K562 (cell line): ENCODE data around the gene CBFA2T3. TPM values are rescaled to one million over a fixed set of nuclear protein-coding genes. Genes with fewer than 3 reads are reported as not detected.

Experiments
- PTBP1 ChIP-seq: fragments of 200-400 bp; formaldehyde crosslinking; IDR thresholded peaks from 2 replicates; pipeline ENCODE4 v1.6.1; 2017; ENCODE audit warnings: low read depth, low read length
- SFPQ ChIP-seq: fragments of 200-400 bp; formaldehyde crosslinking; IDR thresholded peaks from 2 replicates; pipeline ENCODE4 v1.6.1; 2017; ENCODE audit warnings: mild to moderate bottlenecking, low read depth, low read length, moderate library complexity
- TBP ChIP-seq: optimal IDR thresholded peaks from 2 replicates; pipeline ENCODE3; 2011; ENCODE audit warnings: low read depth, low read length, improper control_type of control experiment
- TFAM ChIP-seq: fragments of 250-450 bp; sonication (Bioruptor Pico); conservative IDR thresholded peaks from 2 replicates; pipeline ENCODE4 v1.5.0; 2021; ENCODE audit warnings: mild to moderate bottlenecking, moderate library complexity
- ZBTB11 ChIP-seq, 3 experiments: fragments of 200-800 bp in 1 of 3; fragments of 250-450 bp in 1 of 3; fragments of 450-650 bp in 1 of 3; sonication (Bioruptor Pico) in 1 of 3; sonication (Bioruptor generic) in 1 of 3; formaldehyde crosslinking in 1 of 3; IDR thresholded peaks; 2 replicates each; pipeline versions ENCODE4 v1.6.1 to v1.8.0; 2016 to 2022; ENCODE audit warnings: mild to moderate bottlenecking in 2 of 3, missing genetic modification characterization in 2 of 3, missing compliant biosample characterization in 1 of 3, moderate library complexity in 1 of 3
- ZC3H4 ChIP-seq: sonication (generic); formaldehyde crosslinking; IDR thresholded peaks from 2 replicates; pipeline ENCODE4 v1.9.0; 2021; ENCODE audit warnings: missing genetic modification reagents, borderline replicate concordance
- ZNF407 ChIP-seq: fragments of 450-650 bp; IDR thresholded peaks from 2 replicates; pipeline ENCODE4 v1.6.1; 2016; ENCODE audit warnings: low read depth
- polyA plus RNA-seq, 8 experiments: library from polyadenylated mRNA; depleted of rRNA in 4 of 8; stranded (reverse) in 5 of 8; unstranded in 3 of 8; fragments of >200 nt; fragmentation: Nextera tagmentation in 2 of 8; fragmentation: Illumina TruSeq in 1 of 8; extraction: Ambion mirVana in 2 of 8; extraction: Trizol in 1 of 8; gene quantifications; 2 replicates each; pipeline versions ENCODE4 v1.2.1 to v1.2.3, GENCODE V29; 2011 to 2014; ENCODE audit warnings: inconsistent platforms in 1 of 8, missing spikeins in 1 of 8
- total RNA-seq, 7 experiments: library from RNA; depleted of rRNA in 6 of 7; stranded (reverse); fragments of >200 nt in 6 of 7; fragmentation: Illumina TruSeq in 2 of 7; extraction: Trizol in 2 of 7; gene quantifications; 2 replicates each; pipeline versions ENCODE4 v1.2.1 to v1.2.3, GENCODE V29; 2011 to 2021; ENCODE audit warnings: low replicate concordance in 1 of 7

CBFA2T3 gene
- total and polyA plus RNA-seq, 9 of the 15 experiments (the other 6 are each of a cell fraction or from before 2014, with no cell fraction given), result 2.3 to 145 (median 6.7) TPM

GRCh38 chr16:88844419-88845036 is 132.5 kb downstream of the CBFA2T3 start (continued):
- TF ChIP-seq ZNF407, result no peak
- no peak for TF ChIP-seq TFAM (CRISPR knock-in tag)
- TF ChIP-seq TBP, result no peak
- TF ChIP-seq ZC3H4 (CRISPR knock-in tag), result no peak
- TF ChIP-seq SFPQ, result no peak
- TF ChIP-seq ZBTB11 (CRISPR knock-in tag; IDR thresholded peaks at IDR 0.05), result no peak
- no peak for TF ChIP-seq PTBP1
